Muscle layer of duodenum (tissue), 2 donors: Measurements from ENCODE around the gene TBK1.
"Not testable (repeated sequence)": the region's sequence is repeated elsewhere in the genome, so short reads cannot be mapped to it uniquely, and the experiment has no call there.

Experiments used
- H3K27ac ChIP-seq: one replicate; pipeline ENCODE4 v1.7.0; 2013; ENCODE audit warnings: mild to moderate bottlenecking, low read length
- H3K27me3 ChIP-seq: one replicate; pipeline ENCODE4 v1.7.0; 2013; ENCODE audit warnings: low read depth, mild to moderate bottlenecking, control low read depth, low read length
- H3K36me3 ChIP-seq, 2 donors: one replicate each; pipeline ENCODE4 v1.7.0; 2013; ENCODE audit warnings: low read length in 2 of 2, control low read depth in 1 of 2, mild to moderate bottlenecking in 1 of 2; ENCODE audit not compliant: insufficient read depth in 2 of 2, control insufficient read depth in 1 of 2
- H3K4me1 ChIP-seq, 2 donors: one replicate each; pipeline ENCODE4 v1.7.0; 2013; ENCODE audit warnings: low read length in 2 of 2, mild to moderate bottlenecking in 2 of 2, control low read depth in 1 of 2, moderate library complexity in 1 of 2; ENCODE audit not compliant: insufficient read depth in 2 of 2, control insufficient read depth in 1 of 2
- H3K4me3 ChIP-seq, 2 donors: one replicate each; pipeline ENCODE4 v1.7.0; 2013; ENCODE audit warnings: low read length in 2 of 2, low read depth in 1 of 2, mild to moderate bottlenecking in 1 of 2
- H3K9me3 ChIP-seq, 2 donors: one replicate each; pipeline ENCODE4 v1.7.0; 2013; ENCODE audit warnings: low read length in 2 of 2, control low read depth in 1 of 2, mild to moderate bottlenecking in 1 of 2; ENCODE audit not compliant: control insufficient read depth in 1 of 2
- donor health status: healthy.

Gene TBK1

DNA sequence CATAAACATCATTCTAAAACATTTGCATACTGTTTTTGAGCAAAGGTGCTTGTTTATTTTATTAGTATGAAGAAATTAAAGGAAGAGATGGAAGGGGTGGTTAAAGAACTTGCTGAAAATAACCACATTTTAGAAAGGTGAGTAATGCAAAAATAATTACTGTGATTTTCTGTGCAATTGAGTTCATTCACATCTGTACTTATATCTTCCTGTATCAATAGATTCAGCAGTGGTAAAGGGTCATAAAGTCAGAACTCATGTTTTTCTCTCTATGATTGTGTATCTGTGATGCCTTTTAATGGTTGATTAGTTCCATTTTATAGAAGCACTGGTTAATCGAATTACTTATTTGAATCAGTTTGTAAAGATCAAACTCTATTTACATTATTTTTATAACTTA lies 46.0 kb downstream of the TBK1 start:
- Histone ChIP-seq H3K36me3 (peaks cover 40 to 41% of the 10 kb centered on the region in 2 donors), H3K9me3 (no peaks in the 10 kb centered on the region), H3K4me3 (no peak overlapping the region), H3K27ac (no peak overlapping the region), H3K4me1 (no peaks in the 10 kb centered on the region), H3K27me3 (no peaks in the 10 kb centered on the region)

DNA sequence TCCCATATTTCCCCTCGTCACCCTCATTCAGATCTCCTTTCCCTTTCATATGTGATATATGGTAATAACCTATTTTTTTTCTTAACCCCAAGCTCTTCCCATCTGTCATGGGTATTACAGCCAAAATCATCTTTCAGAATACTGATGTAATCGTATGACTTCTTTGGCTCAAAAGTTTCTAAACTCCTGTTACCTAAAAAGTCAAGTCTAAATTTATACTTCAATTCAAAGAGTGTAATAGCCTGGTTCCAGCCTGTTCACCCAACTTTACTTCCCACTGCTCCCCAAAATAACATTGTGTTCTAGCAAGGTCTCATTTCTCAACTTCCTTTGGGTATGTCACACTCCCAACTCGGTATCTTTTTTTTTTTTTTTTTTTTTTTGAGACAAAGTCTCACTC lies 48.5 kb downstream of the TBK1 start:
- H3K27me3 ChIP-seq, result no peaks in the 10 kb centered on the region

DNA sequence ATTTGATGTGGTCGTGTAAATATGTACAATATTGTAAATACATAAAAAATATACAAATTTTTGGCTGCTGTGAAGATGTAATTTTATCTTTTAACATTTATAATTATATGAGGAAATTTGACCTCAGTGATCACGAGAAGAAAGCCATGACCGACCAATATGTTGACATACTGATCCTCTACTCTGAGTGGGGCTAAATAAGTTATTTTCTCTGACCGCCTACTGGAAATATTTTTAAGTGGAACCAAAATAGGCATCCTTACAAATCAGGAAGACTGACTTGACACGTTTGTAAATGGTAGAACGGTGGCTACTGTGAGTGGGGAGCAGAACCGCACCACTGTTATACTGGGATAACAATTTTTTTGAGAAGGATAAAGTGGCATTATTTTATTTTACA lies 49.6 kb downstream of the TBK1 start:
- Histone ChIP-seq H3K27ac (no peak overlapping the region), H3K36me3 (peaks cover 24% of the 10 kb centered on the region in 2 donors), H3K9me3 (no peaks in the 10 kb centered on the region), H3K4me1 (no peaks in the 10 kb centered on the region), H3K27me3 (no peaks in the 10 kb centered on the region), H3K4me3 (no peak overlapping the region)

More for the DNA sequence above, 48.5 kb downstream of the TBK1 start:
- H3K9me3 ChIP-seq, result no peaks in the 10 kb centered on the region
- H3K36me3 ChIP-seq, result peaks cover 30 to 31% of the 10 kb centered on the region in 2 donors
- no peaks in the 10 kb centered on the region for H3K4me1 ChIP-seq
- H3K27ac ChIP-seq, result no peak overlapping the region
- no peak overlapping the region for H3K4me3 ChIP-seq

DNA sequence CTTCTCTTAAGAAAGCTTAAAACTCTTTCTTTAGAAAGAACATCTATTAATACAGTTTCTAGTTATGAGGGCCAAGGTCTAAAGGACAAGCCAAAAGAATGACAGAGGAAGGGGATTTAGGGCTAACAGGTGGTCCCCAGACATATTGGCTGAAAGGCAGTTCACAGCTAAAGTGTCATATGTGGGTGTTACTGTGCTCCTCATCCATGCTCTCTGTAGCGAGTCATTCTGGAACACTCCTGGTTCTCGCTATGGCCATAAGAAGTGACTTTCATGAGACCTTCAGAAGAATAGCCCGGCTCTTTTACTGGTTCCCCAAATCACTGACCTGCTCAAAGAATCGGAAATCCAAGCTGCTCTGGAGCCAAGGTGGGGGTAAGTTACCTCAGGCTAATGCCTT lies 55.0 kb downstream of the TBK1 start:
- Histone ChIP-seq H3K27me3 (no peaks in the 10 kb centered on the region), H3K4me1 (no peaks in the 10 kb centered on the region), H3K36me3 (no peaks in the 10 kb centered on the region), H3K4me3 (no peak overlapping the region), H3K27ac (no peak overlapping the region), H3K9me3 (no peaks in the 10 kb centered on the region)

DNA sequence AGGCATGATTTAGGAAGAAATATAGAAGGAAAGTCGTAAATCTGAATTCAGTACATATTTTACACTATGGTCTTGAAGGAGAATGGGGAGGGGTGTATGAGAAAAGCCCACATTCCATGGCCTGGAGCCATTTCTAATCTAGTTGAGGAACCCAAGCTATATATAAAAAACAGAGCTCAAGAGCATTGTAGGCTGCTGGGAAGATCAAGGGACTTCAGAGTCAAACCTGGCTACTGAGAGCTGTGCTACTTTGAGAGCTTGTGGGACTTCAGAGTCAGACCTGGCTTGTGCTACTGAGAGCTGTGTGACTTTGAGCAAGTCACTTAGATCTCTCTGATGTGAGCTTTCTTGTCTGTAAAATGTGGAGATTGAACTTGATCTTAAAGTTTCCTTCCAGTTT lies 58.7 kb downstream of the TBK1 start:
- Histone ChIP-seq H3K4me3 (no peak overlapping the region), H3K36me3 (no peaks in the 10 kb centered on the region), H3K4me1 (no peaks in the 10 kb centered on the region), H3K27me3 (no peaks in the 10 kb centered on the region), H3K9me3 (no peaks in the 10 kb centered on the region), H3K27ac (no peak overlapping the region)

DNA sequence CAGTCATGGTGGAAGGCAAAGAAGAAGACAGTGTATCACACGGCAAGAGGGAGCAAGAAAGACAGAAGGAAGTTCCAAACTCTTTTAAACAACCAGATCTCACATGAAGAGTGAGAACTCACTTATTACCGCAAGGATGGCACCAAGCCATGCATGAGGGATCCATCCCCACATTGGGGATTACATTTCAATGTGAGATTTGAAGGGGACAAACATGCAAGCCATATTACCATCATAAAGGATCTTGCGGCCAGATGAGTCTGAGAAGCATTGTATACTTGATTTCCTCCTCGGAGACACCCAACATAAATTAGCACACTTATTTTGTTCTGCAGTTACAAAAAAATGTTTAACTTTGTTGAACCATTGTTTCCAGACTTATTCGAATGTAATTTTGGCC lies 66.5 kb downstream of the TBK1 start:
- Histone ChIP-seq H3K27ac (no peak overlapping the region), H3K4me3 (no peak overlapping the region), H3K4me1 (no peaks in the 10 kb centered on the region), H3K9me3 (no peaks in the 10 kb centered on the region), H3K36me3 (no peaks in the 10 kb centered on the region), H3K27me3 (no peaks in the 10 kb centered on the region)

DNA sequence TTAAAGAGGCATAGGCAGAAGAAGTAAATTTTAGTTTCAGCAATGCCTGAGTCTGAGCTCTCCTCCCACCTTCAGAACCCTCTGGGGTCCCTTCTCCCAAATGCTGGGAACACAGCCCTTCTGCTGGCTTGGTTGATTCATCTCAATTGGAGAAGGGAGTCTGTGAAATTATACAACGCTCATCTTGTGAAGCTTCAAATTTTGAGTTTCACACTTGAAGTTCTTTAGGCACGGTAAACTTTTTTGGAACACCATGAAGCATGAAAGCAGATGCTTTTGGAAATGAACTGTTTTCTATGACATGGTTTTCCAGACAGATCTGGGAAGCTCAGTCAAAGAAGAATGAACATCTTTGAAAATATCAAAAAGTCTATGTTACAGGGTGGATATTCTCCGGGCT lies 69.9 kb downstream of the TBK1 start:
- Histone ChIP-seq H3K27ac (no peak overlapping the region), H3K4me1 (no peaks in the 10 kb centered on the region), H3K27me3 (no peaks in the 10 kb centered on the region), H3K36me3 (no peaks in the 10 kb centered on the region), H3K4me3 (no peak overlapping the region), H3K9me3 (no peaks in the 10 kb centered on the region)

DNA sequence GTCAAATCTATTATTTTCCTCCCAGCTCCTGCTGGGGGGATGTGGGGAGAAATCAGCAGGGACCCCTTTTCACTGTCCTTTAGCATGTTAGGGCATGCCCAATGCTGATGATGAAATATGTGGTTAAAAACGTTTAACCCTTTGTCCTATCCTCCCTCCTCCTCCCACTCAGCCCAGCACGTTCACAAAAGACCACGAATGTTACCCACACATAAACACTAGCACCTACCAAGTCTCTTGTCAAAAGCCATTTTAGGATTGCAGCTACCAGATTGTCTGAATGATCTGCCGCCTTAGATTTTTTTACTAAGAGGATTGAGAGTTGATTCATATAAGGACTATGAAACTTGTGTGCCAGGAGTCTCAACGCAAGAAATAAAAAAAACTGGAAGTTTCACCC lies 70.4 kb downstream of the TBK1 start:
- Histone ChIP-seq H3K9me3 (no peaks in the 10 kb centered on the region), H3K27ac (no peak overlapping the region), H3K4me3 (no peak overlapping the region), H3K4me1 (no peaks in the 10 kb centered on the region), H3K27me3 (no peaks in the 10 kb centered on the region), H3K36me3 (no peaks in the 10 kb centered on the region)

DNA sequence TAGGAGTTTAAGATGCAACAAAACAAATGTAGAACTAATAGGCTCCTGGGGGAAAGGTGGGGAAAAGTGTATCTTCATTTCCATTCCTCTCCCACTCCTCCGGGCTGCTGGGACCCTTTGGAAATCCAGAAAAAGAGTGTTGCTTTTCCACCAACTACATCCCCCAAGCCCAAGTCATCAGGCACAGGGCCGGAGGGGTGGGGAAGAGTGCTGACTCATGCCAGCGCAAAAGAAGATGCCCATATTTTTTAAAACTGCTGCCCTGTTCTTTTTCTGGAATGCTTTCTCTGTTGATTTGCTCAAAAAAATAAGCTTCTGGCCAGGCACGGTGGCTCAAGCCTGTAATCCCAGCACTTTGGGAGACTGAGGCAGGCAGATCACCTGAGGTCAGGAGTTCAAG lies 70.9 kb downstream of the TBK1 start:
- H3K27me3 ChIP-seq, result no peaks in the 10 kb centered on the region
- no peak overlapping the region for H3K4me3 ChIP-seq
- no peak overlapping the region for H3K27ac ChIP-seq
- no peaks in the 10 kb centered on the region for H3K9me3 ChIP-seq
- H3K36me3 ChIP-seq, result no peaks in the 10 kb centered on the region
- H3K4me1 ChIP-seq, result no peaks in the 10 kb centered on the region

DNA sequence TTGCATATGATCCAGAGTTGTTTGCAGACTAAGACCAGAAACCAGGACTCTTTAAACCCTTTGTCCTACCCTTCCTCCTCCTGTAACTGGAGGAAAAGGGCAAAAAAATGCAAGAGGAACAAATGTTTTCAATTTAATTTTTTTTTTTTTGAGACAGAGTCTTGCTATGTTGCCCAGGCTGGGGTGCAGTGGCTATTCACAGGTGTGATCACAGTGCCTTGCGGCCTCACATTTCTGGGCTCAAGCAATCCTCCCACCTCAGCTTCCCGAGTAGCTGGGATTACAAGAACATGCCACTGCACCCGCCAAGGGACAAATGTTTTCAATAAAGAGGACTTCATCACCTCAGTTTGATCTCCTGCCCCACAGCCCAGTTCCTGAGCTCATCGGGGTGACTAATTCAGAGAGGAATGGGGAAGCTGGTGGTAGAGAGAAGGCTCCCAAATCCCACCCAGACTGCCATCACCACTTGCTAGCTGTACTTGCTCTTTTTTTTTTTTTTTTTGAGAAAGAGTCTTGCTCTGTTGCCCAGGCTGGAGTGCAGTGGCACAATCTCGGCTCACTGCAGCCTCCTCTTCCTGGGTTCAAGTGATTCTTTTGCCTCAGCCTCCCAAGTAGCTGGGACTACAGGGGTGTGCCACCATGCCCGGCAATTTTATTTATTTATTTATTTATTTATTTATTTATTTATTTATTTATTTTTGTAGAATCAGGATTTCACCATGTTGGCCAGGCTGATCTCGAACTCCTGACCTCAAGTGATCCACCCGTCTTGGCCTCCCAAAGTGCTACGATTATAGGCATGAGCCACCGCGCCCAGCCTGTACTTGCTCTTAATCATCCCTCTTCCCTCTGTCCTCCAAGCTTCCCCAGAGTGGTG lies 71.9 kb downstream of the TBK1 start:
- H3K4me1 ChIP-seq, H3K27ac ChIP-seq, H3K36me3 ChIP-seq, H3K9me3 ChIP-seq, H3K4me3 ChIP-seq, H3K27me3 ChIP-seq: not testable (repeated sequence)

DNA sequence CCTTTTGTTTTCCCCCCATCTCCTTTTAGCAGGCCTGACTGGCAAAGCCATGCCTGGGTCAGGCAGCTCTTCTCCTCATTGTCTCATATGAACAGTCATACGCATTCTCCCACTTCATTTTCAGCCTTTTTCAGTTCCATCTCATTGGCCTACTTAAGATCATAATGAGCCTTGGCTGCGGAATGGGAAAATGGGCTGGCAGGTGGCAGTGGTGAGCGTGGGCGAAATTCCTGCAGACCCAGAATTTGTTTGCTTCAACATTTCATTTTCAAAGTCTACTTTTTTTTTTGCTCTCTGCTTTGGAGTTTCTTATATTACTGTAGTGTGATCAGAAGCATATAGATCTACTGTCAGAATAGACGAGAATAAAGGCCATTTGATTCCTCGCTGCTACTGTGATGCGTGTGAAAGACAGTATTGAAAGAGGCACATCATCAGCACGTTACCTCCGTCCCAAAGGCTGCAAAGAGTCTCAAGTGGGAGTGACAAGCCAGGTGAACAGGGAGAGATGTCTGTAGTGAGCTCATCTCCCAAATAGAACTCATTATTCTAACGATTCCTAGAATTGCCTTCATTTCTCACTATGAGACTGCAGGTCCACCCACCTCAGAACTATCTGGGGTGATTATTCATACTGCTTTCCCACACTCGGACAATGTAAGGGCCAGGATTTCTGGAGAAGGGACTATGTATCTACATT lies 73.7 kb downstream of the TBK1 start:
- H3K4me3 ChIP-seq, result no peak overlapping the region
- no peaks in the 10 kb centered on the region for H3K9me3 ChIP-seq
- no peaks in the 10 kb centered on the region for H3K27me3 ChIP-seq
- H3K36me3 ChIP-seq, result no peaks in the 10 kb centered on the region
- H3K4me1 ChIP-seq, result no peaks in the 10 kb centered on the region
- no peak overlapping the region for H3K27ac ChIP-seq
